WTC11 (cell line): ENCODE measurements around the gene LNX1. TPM values are rescaled to one million over a fixed set of nuclear protein-coding genes. Genes with fewer than 3 reads are reported as not detected.

ENCODE experiments used
- ATAC-seq: fragments of 200-7000 bp; cut with Tn5 transposase; 2 replicates; pipeline ENCODE4 v1.10.0; 2021; ENCODE audit warnings: mild to moderate bottlenecking, moderate library complexity
- CTCF ChIA-PET: fragments of 300-600 bp; sonication (Branson Sonifier 250); formaldehyde crosslinking; loops from one replicate; lab custom pipeline; 2021; ENCODE audit warnings: antibody characterized with exemption; lab: Charles Lee
- POLR2A ChIA-PET: fragments of 350-600 bp; sonication (Branson Sonifier 250); formaldehyde crosslinking; loops from one replicate; lab custom pipeline; 2021; ENCODE audit warnings: antibody characterized with exemption; lab: Charles Lee
- DNase-seq: peaks from one replicate; pipeline ENCODE4 v3.0.0; 2021; ENCODE audit warnings: low spot score
- H3K27ac Mint-ChIP-seq: 2 replicates; pipeline ENCODE4 v1.8.0; 2021; ENCODE audit warnings: mixed read lengths
- H3K27me3 Mint-ChIP-seq: 2 replicates; pipeline ENCODE4 v1.8.0; 2021; ENCODE audit warnings: low read depth, mild to moderate bottlenecking, moderate library complexity, mixed read lengths
- H3K36me3 Mint-ChIP-seq: 2 replicates; pipeline ENCODE4 v1.8.0; 2021; ENCODE audit warnings: mixed read lengths
- H3K4me1 Mint-ChIP-seq: 2 replicates; pipeline ENCODE4 v1.8.0; 2022; ENCODE audit warnings: mixed read lengths
- H3K4me3 Mint-ChIP-seq: 2 replicates; pipeline ENCODE4 v1.8.0; 2021; ENCODE audit warnings: mild to moderate bottlenecking, moderate library complexity, mixed read lengths
- H3K9me3 Mint-ChIP-seq: 2 replicates; pipeline ENCODE4 v1.8.0; 2021; ENCODE audit warnings: mixed read lengths
- ATF1 ChIP-seq: sonication (generic); formaldehyde crosslinking; IDR thresholded peaks from 2 replicates; pipeline ENCODE4 v1.8.1; 2023; ENCODE audit warnings: mild to moderate bottlenecking, moderate library complexity, missing genetic modification reagents
- CREM ChIP-seq: sonication (generic); formaldehyde crosslinking; IDR thresholded peaks from 2 replicates; pipeline ENCODE4 v1.8.1; 2022; ENCODE audit warnings: mild to moderate bottlenecking, missing genetic modification reagents, moderate library complexity
- ERG ChIP-seq: fragments of 250-450 bp; sonication (Bioruptor Pico); IDR thresholded peaks from 2 replicates; pipeline ENCODE4 v1.8.0; 2021; ENCODE audit warnings: mild to moderate bottlenecking
- GABPB1 ChIP-seq: sonication (generic); formaldehyde crosslinking; IDR thresholded peaks from 2 replicates; pipeline ENCODE4 v1.8.1; 2023; ENCODE audit warnings: mild to moderate bottlenecking, missing genetic modification reagents
- GTF2I ChIP-seq: fragments of 250-450 bp; sonication (Bioruptor Pico); conservative IDR thresholded peaks from 2 replicates; pipeline ENCODE4 v1.4.0; 2021; ENCODE audit warnings: mild to moderate bottlenecking
- MXD4 ChIP-seq: fragments of 250-450 bp; sonication (Bioruptor Pico); IDR thresholded peaks from 2 replicates; pipeline ENCODE4 v1.8.0; 2021; ENCODE audit warnings: mild to moderate bottlenecking, moderate library complexity, borderline replicate concordance
- MYBL2 ChIP-seq: sonication (generic); formaldehyde crosslinking; IDR thresholded peaks from 2 replicates; pipeline ENCODE4 v1.8.1; 2023; ENCODE audit warnings: mild to moderate bottlenecking, moderate library complexity, missing genetic modification reagents
- NFATC4 ChIP-seq: fragments of 250-450 bp; sonication (Bioruptor Pico); IDR thresholded peaks from 2 replicates; pipeline ENCODE4 v1.9.0; 2021; ENCODE audit warnings: mild to moderate bottlenecking
- NFYB ChIP-seq: sonication (generic); formaldehyde crosslinking; conservative IDR thresholded peaks from 2 replicates; pipeline ENCODE4 v1.8.0; 2022; ENCODE audit warnings: low read depth, missing genetic modification reagents
- PRDM15 ChIP-seq: sonication (generic); formaldehyde crosslinking; IDR thresholded peaks from 2 replicates; pipeline ENCODE4 v1.8.0; 2022; ENCODE audit warnings: missing genetic modification reagents
- SMAD4 ChIP-seq: sonication (generic); formaldehyde crosslinking; IDR thresholded peaks from 2 replicates; pipeline ENCODE4 v1.8.0; 2022; ENCODE audit warnings: mild to moderate bottlenecking, missing genetic modification reagents
- TEAD1 ChIP-seq: sonication (generic); formaldehyde crosslinking; IDR thresholded peaks from 2 replicates; pipeline ENCODE4 v1.8.0; 2022; ENCODE audit warnings: mild to moderate bottlenecking, missing genetic modification reagents
- TEAD4 ChIP-seq: sonication (generic); formaldehyde crosslinking; IDR thresholded peaks from 2 replicates; pipeline ENCODE4 v1.8.0; 2022; ENCODE audit warnings: mild to moderate bottlenecking, missing genetic modification reagents
- TP53 ChIP-seq: sonication (generic); formaldehyde crosslinking; IDR thresholded peaks from 2 replicates; pipeline ENCODE4 v1.8.1; 2023; ENCODE audit warnings: mild to moderate bottlenecking, missing genetic modification reagents
- ZNF121 ChIP-seq: sonication (generic); formaldehyde crosslinking; IDR thresholded peaks from 2 replicates; pipeline ENCODE4 v1.8.0; 2023; ENCODE audit warnings: missing genetic modification reagents
- ZNF317 ChIP-seq: sonication (generic); formaldehyde crosslinking; IDR thresholded peaks from 2 replicates; pipeline ENCODE4 v1.8.1; 2023; ENCODE audit warnings: low read depth, mild to moderate bottlenecking, moderate library complexity, missing genetic modification reagents, borderline replicate concordance
- ZNF396 ChIP-seq: fragments of 250-450 bp; sonication (Bioruptor Pico); IDR thresholded peaks from 2 replicates; pipeline ENCODE4 v1.8.0; 2021; ENCODE audit warnings: mild to moderate bottlenecking, moderate library complexity, borderline replicate concordance
- total RNA-seq: library from RNA; stranded (reverse); gene quantifications from 3 replicates; pipeline ENCODE4 v1.2.3, GENCODE V29; 2021
- TF ChIP-seq, protein P1 (sequence below): sonication (generic); formaldehyde crosslinking; IDR thresholded peaks from 2 replicates; pipeline ENCODE4 v1.8.0; 2022; ENCODE audit warnings: mild to moderate bottlenecking, missing genetic modification reagents

Gene LNX1
- total RNA-seq, 1 experiment from 2014 or later: 5.9 TPM

DNA sequence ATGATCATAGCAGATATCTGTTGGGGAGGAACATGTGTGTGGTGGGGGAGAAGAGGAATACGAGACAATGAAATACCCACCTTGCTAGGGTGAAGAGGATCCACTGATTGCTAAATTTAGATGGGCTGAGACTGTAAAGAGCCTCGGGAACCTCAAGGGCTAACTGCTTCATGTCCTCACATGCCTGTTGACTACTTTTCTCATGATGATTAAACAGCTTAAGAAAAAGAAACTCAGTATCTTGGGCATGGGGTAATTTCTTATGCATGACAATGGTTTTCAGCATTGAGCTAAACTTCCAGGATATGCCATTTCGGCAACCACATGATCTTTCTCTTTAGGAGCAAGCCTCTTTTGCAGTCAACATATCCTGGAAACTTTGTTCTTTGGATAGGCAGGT is 3.9 kb upstream of the LNX1 start:
- CTCF ChIA-PET: no interaction called here

GRCh38 chr4:53593765-53594164 is 2.5 kb upstream of the LNX1 start:
- Mint-ChIP-seq H3K36me3 (no peaks in the 10 kb centered on the region), H3K27ac (peak overlapping the region; percentile 100; the same call in 1 of the 2 replicates), H3K4me3 (peak overlapping the region; percentile 77), H3K4me1 (peaks cover 71% of the 10 kb centered on the region), H3K27me3 (no peaks in the 10 kb centered on the region), H3K9me3 (peaks cover 4% of the 10 kb centered on the region)
- ChIA-PET POLR2A (no interaction called here), CTCF (interaction anchor here (1.4 to 1.7 kb wide), 3 partner anchors 8 to 641 kb away, joined by 3 to 9 read pairs (median 5); no protein-coding TSS in a partner anchor)
- ATAC-seq: no peak
- DNase-seq: no peak
- TF ChIP-seq PRDM15 (CRISPR knock-in tag) (no peak), GABPB1 (CRISPR knock-in tag) (no peak), MYBL2 (no peak), ERG (CRISPR knock-in tag) (no peak)

More for the DNA sequence above, 3.9 kb upstream of the LNX1 start:
- H3K9me3 Mint-ChIP-seq: peaks cover 4% of the 10 kb centered on the region
- POLR2A ChIA-PET: no interaction called here
- TF ChIP-seq SMAD4: no peak
- TF ChIP-seq ATF1: no peak
- no peak for TF ChIP-seq TEAD1
- TF ChIP-seq ZNF317 (CRISPR knock-in tag): no peak
- no peak for TF ChIP-seq ZNF396 (CRISPR knock-in tag)
- TF ChIP-seq, protein P1, sequence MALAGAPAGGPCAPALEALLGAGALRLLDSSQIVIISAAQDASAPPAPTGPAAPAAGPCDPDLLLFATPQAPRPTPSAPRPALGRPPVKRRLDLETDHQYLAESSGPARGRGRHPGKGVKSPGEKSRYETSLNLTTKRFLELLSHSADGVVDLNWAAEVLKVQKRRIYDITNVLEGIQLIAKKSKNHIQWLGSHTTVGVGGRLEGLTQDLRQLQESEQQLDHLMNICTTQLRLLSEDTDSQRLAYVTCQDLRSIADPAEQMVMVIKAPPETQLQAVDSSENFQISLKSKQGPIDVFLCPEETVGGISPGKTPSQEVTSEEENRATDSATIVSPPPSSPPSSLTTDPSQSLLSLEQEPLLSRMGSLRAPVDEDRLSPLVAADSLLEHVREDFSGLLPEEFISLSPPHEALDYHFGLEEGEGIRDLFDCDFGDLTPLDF (CRISPR knock-in tag): no peak
- TF ChIP-seq ZNF121: no peak
- TF ChIP-seq MXD4 (CRISPR knock-in tag): no peak
- TF ChIP-seq CREM (CRISPR knock-in tag): no peak
- TF ChIP-seq TEAD4 (CRISPR knock-in tag): no peak
- TF ChIP-seq TP53: no peak
- TF ChIP-seq NFATC4 (CRISPR knock-in tag): no peak
- no peak for TF ChIP-seq GTF2I (CRISPR knock-in tag)
- TF ChIP-seq NFYB (CRISPR knock-in tag): no peak
- ATAC-seq: no peak
- no peaks in the 10 kb centered on the region for H3K27me3 Mint-ChIP-seq
- H3K36me3 Mint-ChIP-seq: no peaks in the 10 kb centered on the region
- H3K4me3 Mint-ChIP-seq: no peak overlapping the region
- no peak for DNase-seq
- peaks cover 67% of the 10 kb centered on the region for H3K4me1 Mint-ChIP-seq
- peak overlapping the region; percentile 76 for H3K27ac Mint-ChIP-seq
